DMS79 treated with DMSO at 0.1 percent for 48 hours (cell line): ENCODE measurements around the gene INSC.

ENCODE experiments used
- DNase-seq: peaks from one replicate; lab custom pipeline; 2025; lab: John Stamatoyannopoulos, UW

The INSC gene

GRCh38 chr11:15186146-15186545 is 71.4 kb downstream of the INSC start:
- DNase-seq, result no peak

DNA sequence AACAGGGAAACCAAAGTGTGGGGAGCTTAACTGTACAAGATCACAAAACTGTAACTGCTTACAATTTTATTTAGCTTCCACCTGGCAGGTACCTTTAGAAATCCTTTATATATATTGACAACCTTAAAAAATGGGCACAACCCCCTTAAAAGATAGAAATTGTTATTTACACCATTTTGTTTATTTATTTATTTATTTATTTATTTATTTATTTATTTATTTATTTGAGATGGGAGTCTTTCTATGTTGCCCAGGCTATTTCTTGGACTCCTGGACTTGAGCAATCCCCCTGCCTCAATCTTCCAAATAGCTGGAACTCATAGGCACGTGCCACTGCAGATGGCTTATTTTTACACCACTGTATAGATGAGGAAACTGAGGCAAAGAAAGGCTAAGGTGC is 74.5 kb downstream of the INSC start:
- no peak for DNase-seq

GRCh38 chr11:15189641-15190365 is 75.1 kb downstream of the INSC start:
- no peak for DNase-seq

DNA sequence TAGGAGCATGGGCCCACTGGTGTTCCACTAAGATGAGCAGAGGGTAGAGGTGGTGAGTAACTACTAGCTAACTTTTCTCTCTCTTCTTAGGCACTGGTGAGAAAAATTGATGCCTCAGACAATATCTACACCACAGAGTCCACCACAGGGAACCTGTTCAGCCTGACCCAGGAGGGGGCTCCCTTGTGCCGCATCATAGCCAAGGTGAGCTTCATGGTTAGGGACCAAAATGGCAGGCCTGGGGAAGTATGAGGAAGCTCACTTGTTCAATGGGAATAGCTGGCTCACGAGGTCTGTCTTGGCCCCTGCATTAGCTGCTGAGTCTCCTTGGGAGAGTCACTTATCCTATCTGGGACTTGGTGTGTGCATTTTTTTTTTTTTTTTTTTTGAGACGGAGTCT is 75.9 kb downstream of the INSC start:
- DNase-seq, result no peak

GRCh38 chr11:15192005-15192556 is 77.4 kb downstream of the INSC start:
- DNase-seq, result no peak

GRCh38 chr11:15194671-15195415 is 80.1 kb downstream of the INSC start:
- DNase-seq, result no peak

- no peak for DNase-seq
These were observed 80.9 kb downstream of the INSC start for GRCh38 chr11:15195454-15196200.

DNA sequence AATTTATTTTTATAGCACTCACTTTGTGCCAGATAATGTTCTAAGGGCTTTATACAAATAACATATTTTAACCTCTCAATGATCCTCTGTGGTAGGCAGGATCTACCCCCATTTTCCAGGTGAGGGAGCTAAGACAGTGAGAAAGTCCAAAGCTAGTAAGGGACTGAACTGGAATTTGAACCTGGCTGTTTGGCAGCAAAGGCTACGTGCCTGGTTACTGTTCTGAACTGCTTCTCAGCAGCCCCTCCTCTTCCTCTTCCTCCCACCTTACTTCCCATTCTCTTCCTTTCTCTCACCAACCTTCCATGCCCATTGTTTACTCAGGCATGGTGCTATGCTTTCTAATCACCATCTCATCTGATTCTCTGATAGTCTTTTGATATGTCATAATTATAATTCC is 82.0 kb downstream of the INSC start:
- no peak for DNase-seq

DNA sequence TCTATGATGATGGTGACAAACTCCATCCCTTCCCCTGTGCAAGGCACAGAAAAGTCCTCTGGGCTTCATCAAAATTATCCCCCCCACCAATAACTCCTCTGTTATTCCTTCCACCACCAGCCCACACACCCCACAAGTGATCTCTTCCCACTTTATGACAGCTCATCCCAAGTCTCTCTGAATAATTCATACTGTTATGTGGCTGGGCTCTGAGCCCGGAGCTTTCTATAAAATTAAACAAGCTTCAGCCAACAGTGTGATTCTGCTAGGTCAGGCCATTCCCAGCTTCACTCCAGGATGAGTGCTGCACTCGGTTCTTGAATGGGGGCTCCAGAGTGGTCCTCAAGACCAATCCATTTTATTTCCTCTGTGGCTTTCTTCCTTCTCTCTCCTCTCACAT is 83.0 kb downstream of the INSC start:
- DNase-seq, result no peak

GRCh38 chr11:15198284-15198683 is 83.6 kb downstream of the INSC start:
- no peak for DNase-seq

DNA sequence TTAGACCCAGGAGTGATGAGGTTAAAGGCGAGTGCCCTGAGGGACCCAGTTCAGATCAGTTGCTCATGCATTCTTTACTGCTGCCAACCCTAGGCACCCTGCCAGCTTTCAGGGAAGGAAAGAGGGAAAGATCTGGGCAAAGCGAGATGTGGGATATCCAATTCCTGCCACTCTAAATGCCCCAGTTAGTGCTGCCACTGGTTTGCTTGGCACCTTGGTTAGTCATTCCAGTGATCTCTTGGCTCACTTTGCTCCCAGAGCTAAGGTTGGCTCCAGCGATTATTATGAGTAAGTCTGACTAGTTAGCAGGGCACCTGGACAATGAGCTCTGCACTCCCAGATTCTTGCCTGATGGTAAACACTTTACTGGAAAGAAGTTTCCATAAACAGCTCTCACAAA is 85.0 kb downstream of the INSC start:
- peak; percentile 41 for DNase-seq

GRCh38 chr11:15200696-15201095 is 86.0 kb downstream of the INSC start:
- DNase-seq, result no peak

DNA sequence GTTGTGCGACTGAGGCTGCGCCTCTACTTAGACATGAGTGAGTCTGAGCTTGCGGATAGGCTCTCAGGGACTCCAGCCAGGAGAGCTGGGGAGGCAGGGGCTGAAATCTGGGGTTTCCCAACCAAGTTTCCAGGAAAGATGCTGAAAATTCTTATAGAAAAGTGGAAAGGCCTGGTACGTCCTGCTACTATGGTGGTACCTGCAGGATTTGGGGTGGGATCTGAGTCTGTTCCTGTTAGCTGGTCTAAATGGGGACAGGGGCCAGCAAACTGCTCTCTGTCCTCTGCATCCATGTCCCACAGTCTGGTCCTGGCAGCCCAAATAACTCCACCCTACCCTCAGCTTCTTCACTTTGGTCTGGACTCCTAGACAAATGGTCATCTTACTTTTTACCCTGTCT is 86.9 kb downstream of the INSC start:
- DNase-seq, result no peak

DNA sequence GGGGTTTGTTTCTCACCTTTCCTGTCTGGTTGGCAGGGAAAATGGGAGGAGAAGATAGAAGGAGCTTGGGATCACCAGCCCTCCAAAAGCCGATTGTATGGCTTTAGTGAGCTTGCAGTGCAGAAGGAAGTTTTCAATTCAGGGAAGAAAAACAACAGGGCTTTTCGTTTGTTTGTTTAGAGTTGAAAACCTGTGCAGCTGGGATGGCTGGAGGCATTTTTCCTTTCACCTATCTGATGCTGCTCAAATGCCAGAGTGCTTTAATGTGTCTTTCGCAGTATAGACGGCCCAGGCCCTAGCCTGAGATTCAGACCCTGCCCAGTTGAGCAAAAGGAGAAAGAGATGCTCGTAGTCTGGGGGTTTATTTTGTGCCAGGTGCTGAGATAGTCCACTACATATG is 87.9 kb downstream of the INSC start:
- DNase-seq, result no peak

- no peak for DNase-seq
These were observed 90.0 kb downstream of the INSC start for GRCh38 chr11:15204711-15205110.

DNA sequence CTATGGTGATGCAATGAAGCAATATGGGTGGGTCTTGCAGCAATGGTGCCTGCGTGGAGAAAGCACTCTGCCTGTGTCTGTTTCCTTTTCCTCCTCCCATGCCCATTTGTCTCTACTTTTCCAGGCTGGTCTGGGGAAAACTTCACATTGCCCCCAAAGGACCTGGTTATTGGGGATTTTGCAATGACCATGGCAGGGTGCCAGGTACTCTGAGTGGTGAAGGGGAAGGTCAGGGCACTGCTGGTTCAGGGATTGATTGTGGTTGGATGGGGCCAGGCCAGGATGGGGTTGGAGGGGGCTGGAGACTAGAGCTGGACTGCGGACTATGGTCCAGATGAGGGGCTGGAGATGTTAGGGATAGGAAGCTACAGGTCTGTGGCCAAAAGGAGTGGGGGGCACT is 92.1 kb downstream of the INSC start:
- no peak for DNase-seq

GRCh38 chr11:15208378-15209222 is 93.9 kb downstream of the INSC start:
- peak; percentile 38 for DNase-seq

DNA sequence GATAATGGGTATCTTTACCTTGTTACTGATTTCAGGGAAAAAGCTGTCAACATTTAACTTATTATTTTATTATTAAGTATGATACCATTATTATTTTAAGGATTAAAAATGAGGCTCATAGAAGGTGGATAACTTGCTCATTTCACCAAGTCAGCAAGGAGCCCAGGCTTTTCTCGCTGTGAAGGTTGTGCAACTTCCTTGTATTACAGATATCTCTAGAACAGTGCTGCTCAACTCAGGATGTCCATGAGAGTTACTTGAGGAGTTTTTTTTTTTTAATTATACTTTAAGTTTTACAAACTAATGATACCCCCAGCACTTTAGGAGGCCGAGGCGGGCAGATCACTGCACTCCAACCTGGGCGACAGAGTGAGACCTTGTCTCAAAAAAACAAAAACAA is 98.2 kb downstream of the INSC start:
- no peak for DNase-seq

- DNase-seq, result no peak
These were observed 98.9 kb downstream of the INSC start for GRCh38 chr11:15213471-15214231.

GRCh38 chr11:15215005-15215404 is 100.3 kb downstream of the INSC start:
- DNase-seq, result peak; percentile 21

DNA sequence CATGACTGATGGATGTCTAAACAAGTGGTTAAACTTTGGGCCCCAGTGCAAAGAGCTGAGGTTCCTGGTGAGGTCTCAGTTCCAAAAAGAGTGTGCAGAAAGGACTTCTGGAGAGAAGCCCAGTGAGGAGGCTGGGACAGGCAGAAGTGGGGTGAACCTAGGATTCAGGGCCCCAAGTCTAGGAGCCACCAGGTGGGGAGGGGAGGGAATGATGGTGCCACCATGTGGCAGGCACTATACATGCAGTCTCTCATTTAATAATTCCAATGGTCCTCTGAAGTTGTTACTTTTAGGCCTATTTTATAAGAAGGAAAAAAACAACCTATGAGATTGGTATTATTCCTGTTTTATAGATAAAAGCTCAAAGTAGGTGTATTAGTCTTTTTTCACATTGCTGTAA is 102.0 kb downstream of the INSC start:
- no peak for DNase-seq
